Right renal pelvis (tissue), 4 donors: ENCODE data around the gene TICRR. TPM values are rescaled to one million over a fixed set of nuclear protein-coding genes. Genes with fewer than 3 reads are reported as not detected.

ENCODE experiments used
- DNase-seq, 4 donors: peaks; one replicate each; pipeline ENCODE4 v3.0.0-alpha.2; 2013; ENCODE audit warnings: low read depth in 4 of 4, low spot score in 3 of 4, missing footprints in 1 of 4
- polyA plus RNA-seq, 4 donors: library from polyadenylated mRNA; unstranded; fragments of 120-200 nt; gene quantifications; one replicate each; pipeline ENCODE4 v1.2.1, GENCODE V29; 2013; ENCODE audit not compliant: insufficient read length in 4 of 4

TICRR gene
- polyA plus RNA-seq, 4 donors: 8.6 to 9.8 (median 9.4) TPM

DNA sequence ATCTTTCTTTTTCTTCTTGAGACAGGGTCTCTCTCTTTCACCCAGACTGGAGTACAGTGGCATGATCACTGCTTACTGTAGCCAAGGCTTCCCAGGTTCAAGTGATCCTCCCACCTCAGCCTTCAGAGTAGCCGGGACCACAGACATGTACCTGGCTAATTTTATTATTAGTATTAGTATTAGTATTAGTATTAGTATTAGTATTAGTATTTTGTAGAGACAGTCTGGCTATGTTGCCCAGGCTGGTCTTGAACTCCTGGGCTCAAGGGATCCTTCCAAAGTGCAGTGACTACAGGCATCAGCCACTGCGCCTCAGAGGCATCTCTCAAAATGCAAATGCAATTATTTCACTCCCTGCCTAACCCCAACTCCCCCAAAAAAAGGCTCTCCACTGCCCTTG lies 78.3 kb downstream of the TICRR start:
- no peak for DNase-seq

DNA sequence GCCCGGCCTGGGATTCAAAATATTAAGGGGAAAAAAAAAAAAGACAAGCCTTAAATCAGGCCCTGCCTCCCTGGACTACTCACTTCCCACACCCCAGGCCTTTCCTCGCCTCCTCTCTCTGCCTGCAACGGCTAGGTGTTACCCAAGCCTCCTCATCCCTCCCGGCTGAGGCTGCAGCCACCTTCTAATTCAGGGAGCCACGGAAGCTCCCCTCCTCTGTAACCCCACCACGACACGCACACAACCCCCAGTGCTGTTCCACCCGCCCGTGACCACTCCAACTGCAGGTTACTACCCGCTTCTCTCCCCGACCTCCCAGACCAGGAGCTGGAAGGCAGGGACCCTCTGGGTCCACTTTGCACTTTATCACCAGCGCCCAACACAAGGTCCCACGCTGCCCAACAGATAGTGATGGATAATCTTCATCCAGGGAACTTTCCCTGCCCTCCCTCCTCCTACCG lies 79.1 kb downstream of the TICRR start:
- no peak for DNase-seq

DNA sequence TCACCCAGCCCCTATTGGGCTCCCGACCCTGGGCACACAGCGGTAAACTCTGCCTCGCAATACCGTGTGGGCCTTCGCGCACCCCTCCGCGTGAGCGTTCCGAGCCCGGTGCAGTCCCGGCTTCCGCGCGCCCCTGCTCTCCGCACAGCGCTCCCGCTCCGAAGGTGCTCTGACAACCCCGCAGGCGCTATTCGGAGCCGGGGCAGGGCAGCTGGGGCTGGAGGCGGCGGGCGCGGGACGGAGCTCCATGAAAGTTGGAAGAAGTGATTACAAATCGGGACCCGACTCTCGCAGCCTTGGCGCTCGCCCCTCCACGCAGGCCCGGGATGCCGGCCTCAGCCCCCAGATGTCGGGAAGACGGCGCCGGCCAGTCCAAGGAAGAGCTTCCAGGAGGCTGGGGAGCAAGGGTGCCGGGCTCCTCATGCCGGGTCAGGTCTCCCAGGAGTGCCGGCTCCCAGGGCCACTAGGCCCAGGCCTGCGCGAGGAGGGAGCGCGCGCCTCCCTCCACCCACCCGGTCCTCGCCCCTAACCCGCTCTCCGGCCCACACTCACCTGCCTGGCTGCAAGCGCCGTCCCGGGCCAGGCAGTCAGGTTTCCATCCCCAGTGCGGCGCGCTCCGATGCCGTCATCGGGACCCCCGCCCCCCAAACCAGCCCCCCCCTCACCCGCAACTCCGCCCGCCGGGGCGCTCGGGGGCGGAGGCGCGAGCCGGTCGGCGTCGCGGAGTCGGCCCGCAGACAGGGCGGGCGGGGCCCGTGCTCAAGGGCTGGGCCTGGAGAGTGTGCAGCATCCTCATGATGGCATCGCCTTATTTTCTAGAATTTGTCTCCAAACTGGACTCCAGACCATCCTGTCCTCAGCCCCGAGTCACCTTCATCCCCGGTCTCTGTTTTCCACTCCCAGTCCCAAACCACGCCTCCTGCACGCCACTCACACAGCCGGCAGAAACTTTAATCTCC lies 79.9 kb downstream of the TICRR start, which contains the start of gene KIF7:
KIF7 (minus strand) TSS at position 621 of the 959 bp plus-strand sequence. CDS start 2,537 bp downstream, outside the sequence.
- DNase-seq: peak in 2 of 4 donors; percentile 44 to 47

DNA sequence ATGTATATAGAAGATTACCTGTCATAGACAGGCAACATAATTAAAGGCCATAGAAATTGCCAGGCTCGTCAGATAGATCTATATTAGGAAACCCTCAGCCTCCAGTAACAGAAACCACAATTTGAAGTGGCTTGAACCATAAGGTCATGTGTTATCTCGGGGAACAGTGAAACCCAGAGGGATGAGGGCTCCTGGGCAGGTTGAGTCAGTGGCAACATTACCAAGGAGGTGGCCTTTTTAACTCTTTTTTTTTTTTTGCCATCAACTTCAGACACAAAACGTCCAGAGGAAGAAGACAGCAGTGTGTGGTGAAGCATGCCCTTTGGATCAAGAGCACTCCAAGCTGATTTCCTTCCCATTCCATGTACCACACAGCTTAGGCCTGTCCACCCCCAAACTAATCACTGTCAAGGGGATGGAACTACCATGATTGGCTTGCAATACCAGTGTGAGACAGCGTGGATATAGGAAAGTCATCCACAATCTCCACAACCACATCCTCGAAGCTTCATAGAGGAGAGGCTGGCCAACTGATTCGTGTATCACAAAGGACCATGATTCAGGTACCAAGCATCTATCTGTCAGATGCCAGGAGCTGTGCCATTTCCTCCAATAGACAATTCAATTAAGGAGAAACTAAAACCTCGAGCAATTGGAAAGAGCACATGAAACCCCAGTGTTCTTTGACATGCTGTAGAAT lies 81.0 kb downstream of the TICRR start:
- no peak for DNase-seq

DNA sequence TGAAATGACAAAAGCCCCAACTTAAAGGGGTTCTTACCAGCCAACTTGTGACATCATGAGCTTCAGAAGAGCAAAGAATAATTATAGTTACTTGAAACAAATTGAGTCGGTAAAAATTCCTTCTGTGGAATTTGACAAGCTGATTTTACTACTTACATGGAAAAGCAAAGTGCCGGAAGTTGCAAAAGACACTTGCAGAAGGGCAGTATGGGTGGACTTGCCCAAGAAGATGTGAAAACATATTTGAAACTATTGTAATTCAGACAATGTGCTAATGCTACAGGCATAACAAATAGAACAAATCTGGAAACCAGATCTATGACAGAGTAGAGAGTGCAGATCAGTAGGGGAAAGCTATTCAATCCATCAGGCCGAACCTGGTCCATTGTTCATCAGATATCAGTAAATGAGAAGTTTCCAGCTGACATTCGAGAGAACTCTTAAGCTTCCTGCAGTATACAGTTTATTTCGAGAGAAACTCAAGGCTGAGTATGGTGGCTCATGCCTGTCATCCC lies 82.5 kb downstream of the TICRR start:
- no peak for DNase-seq

DNA sequence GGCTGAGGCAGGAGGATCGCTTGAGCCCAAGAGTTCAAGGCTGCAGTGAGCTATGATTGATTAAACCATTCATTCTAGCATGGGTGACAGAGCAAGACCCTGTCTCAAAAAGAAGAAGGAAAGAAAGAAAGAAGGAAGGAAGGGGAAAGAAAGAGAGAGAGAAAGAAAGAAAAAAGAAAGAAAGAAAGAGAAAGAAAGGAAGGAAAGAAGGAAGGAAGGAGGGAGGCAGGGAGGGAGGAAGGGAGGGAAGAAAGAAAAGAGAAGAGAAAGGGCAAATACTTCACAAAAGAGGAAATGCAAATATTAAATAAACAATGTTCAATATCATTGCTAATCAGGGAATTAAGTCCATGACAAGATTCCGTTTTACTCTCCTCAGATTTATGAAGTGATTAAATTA lies 84.0 kb downstream of the TICRR start:
- no peak for DNase-seq

DNA sequence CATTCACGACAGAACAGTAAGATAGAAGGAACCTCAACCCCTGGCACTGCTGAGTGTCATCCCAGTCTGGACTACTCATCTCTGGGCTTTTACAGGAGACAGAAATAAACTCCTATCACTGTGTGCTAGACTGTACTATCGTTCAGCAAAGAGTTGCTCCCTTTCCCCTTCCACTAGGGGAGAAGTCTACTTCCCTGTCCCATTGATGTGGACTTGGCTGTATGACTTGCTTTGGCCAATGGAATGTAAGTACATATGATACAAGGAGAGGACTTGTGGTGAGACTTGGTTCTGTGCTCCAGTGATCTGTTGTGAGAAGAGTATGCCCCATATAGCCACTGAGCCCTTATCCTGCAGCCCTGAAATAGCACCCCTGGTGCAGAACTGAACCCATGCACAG lies 85.3 kb downstream of the TICRR start:
- DNase-seq: no peak

DNA sequence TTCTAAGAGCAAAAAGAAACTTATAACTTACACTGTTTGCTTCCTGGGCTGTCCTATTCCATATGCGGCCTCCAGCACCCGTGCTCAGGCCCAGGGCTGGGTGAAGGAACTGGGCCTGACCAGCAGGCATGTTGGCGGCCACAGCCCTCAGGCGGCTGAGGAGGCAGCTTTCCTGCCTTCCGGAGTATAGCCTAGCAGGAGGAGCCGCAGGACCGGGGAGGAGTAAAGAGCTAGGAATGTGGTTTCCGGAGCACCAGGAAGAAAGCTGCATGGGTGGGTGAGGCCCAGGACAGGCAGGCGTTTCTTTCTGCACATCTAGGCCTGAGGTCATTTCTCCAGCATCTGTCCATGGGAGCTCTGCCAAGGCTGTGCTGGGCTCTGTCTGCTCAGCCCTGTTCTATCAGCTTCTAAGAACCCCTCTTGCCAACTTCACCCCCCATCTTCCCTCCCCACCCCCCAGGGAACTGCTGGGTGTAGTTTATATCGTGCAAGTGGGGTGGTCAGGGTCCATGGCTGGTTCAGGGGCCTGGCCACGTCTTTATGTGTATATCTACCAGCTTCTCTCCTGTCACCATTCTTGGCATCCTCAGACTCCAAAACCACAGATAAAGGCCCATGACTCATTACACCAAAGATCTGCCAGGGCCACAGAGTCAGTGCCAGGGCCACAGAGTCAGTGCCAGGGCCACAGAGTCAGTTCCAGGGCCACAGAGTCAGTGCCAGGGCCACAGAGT lies 87.8 kb downstream of the TICRR start:
- no peak for DNase-seq

DNA sequence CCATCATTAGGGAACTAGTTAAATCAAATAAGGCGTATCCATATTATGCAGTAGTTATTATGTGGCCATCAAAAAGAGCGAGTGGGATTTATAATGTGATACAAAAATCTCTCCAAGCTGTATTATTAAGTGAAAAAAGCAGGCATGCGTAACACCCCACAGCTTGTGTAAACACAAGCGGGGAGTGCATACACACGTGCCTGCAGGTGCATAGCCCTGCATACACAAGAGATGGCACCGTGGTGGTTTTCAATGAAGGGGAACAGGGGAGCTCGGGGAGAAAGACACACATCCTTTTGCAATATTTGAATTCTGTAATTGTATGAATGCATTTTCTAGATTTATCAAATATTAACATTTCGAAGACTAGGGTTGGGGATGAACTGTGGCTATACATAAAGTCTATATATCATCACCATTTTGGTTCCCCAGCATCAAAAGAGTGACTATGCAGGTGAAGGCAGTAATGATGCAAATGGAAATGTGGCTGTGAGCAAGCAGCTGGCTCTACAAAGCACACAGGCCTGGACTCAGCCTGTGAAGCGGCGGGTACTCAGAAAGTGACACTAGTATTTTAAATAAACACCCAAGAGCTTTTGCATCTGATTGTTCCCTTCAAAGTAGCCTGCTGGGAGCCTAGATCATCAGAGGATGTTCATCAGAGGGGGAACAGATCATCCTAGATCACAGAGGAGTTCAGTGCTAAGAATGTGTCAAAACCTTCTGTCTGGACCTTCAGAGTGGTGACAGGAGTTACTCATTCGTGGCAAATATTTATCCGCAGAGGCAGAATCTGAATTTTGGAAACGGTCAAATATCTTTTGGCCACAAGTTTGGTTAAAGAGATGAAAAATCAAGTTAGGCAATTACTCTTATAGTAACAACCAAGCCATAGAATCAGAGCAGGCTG lies 89.4 kb downstream of the TICRR start:
- no peak for DNase-seq

DNA sequence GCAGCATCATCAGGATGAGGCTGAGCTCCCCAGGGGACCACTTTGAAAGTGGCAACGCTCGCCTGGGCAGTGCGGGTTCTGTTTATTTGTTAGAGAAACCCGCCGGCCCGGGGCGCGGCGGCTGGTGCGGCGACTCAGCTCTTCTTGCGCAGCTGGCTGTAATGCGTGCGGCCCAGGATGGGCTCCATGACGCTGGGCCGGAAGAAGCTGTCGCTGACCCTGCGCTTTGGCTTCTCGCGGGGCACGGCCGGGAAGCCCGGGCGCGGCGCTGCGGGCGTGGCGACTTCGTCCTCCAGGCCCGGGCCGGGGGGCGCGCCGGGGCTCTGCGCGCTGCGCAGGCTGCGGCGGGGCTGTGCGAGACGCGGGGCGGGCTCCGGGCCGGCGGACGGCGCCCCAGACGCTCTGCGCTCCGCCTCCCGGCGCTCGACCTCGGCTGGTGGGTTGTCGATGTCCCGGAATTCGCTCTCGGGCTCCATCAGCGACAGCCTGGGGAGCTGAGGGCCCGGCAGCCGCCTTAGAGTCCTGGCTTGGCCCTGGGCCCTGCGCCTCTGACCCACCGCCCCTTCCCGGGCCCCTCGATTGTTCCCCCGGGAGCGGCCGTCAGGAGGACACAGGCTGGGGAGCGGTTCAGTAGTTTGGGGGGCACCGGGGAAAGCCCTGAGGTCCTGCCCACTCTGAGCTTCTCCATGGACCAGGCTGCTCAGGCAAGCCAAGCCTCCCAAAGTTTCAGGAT lies 90.3 kb downstream of the TICRR start:
- DNase-seq: no peak

DNA sequence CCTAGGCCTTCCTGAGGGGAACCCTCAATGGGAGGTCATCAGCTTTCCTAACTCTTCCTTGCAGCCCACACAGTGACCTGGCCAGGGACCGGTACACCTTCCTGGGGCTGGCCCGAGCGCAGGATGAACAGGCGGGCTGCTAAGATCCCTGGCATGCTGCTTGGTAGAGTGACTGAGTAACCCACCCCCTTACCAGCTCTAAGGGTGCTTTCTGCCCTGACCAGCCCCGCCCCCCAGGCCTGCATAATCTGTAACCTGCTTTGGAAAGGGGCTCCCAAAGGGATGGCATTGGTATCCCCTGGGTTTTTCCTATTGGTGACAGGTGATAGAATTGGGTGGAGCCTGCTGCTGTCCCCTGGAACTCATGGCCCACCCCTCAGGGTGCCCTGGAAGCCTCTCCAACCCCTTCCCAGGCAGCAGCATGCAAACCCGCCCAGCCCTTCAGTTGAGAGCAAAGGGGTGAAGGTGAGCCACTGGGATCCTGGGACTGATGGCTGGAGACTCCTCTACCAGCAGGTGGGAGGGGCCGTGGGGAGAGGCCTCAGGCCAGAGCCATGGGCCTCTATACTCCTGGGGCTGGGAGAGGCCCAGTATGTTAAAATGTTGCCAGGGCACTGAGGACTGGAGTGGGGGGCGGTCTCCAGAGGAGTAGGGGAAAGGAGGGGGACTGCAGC lies 91.1 kb downstream of the TICRR start:
- no peak for DNase-seq

DNA sequence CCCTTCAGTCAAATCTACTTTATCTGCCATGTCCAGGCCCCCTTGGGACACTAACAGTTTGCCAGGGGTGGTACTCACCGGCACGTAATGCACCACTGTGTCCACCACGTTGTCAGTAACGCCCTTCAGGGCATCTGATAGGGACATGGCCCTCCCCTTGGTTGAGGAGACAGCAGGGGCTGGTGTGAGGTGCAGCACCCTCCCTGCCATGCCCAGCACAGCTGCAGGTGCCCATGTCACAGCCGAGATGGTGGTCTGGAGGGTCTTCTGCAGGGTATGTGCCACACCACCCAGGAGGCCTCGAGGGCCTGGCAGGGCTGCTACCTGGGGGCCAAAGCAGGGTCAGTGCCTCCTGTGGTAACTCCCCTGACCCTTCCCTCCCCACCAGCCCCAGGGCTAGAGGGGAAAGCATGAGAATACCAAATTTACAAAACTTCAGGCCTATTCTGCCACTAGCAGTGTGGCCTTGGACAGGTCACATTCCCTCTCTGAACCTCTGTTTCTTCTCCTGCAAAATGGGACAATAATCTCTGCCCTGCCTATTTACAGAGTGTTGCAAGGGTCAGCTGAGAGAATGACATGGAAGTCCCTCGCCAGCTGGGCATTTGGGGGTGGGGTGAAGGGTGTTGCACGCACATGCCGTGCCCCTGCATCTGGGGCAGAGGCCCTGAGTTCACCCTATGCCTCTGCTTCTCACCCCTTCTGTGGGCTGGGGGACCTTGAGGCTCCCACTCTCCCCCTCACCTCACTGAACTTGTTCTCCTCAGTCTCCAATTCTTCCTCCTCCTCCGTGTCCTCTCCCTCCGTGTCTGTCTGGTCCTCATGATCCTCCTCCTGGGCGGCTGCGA lies 91.8 kb downstream of the TICRR start:
- DNase-seq: no peak

DNA sequence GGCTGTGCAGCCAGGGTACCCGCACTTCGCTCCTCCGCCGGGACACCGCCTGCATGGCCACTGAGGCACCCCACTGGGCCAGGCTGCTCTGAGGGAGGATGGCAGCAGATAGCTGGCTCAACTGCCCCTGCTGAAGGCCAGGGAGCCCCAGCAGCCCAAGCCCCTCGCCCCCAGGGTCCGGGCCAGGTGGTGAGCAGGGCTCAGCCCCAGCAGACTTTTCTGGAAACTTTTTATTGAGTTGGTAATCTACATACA lies 92.4 kb downstream of the TICRR start:
- DNase-seq: no peak

DNA sequence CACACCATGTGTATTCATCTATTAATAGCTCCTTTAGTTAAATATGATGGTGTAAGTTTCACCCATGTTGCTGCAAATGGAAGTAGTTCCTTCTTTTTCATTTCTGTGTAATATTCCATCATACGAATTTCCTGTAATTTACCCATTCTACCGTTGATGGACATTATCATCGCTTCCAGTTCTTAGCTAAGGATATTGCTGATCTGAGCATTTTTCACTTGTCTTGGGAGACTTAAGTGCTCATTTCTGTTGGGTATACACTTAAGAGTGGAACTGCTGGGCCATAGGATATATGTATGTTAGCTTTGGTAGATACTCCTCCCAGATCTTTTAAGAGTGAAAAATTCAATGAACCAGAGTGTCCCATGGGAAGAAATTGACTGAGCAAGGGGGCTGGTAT lies 92.9 kb downstream of the TICRR start:
- DNase-seq: no peak

DNA sequence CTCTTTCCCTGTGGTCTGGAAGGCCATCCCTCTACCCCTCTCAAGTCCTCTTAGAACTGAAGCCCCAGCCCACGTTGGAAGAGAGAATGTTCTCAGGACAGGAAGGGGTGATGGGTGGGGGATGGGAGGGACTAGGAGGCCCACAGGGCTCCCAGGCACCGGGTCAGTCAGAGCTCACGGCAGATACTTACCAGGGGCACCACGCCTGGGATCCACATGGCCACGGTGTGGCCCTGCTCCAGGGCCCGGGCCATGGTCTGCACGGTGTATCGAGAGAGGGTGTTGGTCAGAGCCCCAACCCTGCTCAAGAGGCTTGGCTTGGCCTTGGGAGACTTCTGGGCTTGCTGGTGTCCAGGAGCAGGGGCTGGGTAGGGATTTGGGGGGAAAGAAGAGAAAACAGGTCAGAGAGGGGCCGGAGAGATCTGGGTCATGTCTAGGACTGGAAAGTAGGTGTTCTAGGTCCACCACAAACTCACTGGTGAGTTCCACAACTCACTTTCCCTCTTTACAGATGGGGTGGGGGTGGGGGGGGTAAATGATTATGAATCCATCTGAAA lies 94.1 kb downstream of the TICRR start:
- no peak for DNase-seq

DNA sequence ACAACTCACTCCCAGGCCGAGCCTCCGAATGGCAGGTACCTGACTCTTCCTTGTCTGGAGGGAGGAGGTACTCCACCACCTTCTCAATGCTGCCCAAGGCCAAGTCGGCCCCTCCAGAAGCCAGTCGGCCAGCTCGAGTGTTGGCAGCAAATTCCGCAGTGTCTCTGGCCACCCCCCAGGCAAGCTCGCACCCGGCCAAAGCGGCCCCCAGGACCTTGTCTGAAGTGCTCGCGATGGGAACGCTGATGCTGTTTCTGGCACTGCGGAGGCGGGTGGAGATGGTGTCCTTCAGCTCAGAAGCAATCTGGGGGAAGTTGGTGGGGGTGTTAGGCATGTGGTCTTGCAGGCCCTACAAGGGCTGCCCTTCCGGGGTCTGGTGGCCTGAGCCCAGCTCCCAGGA lies 94.7 kb downstream of the TICRR start:
- no peak for DNase-seq

DNA sequence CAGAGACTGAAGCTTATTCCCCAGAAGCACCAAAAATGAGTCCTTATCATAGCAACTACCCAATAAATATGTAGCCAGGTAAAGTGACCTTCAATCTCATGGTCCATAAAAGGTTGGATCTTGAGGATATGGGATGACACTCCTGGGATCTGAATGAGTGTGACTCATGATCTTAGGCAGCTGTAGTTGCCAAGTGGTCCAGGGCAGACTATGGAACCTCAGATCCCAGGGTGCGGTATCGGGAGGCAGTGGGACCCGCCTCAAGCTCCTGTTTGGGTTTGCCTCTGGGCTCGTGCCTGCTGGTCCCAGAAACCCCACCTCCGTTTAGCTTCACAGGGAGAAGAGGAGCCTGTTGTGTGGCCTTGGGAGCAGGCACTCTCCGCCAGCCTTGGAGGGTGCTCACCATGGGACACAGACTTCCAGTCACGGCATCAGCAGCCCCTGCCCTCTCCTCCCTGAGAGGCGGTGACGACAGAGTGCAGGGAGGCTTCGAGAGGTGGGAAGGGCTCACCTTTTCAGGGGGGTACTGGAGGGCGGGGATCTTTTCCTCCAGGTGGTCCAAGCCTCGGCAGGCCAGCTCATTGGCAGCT lies 95.8 kb downstream of the TICRR start:
- DNase-seq: no peak
